ENCODE measurements around the gene ATP5PF. TPM values are rescaled to one million over a fixed set of nuclear protein-coding genes. Genes with fewer than 3 reads are reported as not detected.
A peak's percentile ranks its signal among the peaks of the same experiment; 100 is the strongest.
"Not testable (repeated sequence)": the region's sequence is repeated elsewhere in the genome, so short reads cannot be mapped to it uniquely, and the experiment has no call there.

The ATP5PF gene
- total RNA-seq, 2 donors from 2014 or later: 91.8 to 139 TPM

GRCh38 chr21:25710550-25710949, 24.2 kb downstream of the ATP5PF start:
- Histone ChIP-seq H3K27ac (no peak overlapping the region), H3K27me3 (replicated peaks; ENCODE audit: insufficient read depth) (no peaks in the 10 kb centered on the region), H3K9me3 (no peaks in the 10 kb centered on the region), H3K4me3 (no peak overlapping the region), H3K4me1 (replicated peaks) (no peaks in the 10 kb centered on the region), H3K36me3 (no peaks in the 10 kb centered on the region)
- TF ChIP-seq POLR2A (IDR thresholded peaks at IDR 0.05) (no peak), CTCF (IDR thresholded peaks at IDR 0.05) (no peak), POLR2AphosphoS5 (IDR thresholded peaks at IDR 0.05) (no peak)
- intact Hi-C loops (cut with DNase I): no loop called here
- DNase-seq (ENCODE audit: low spot score): no peak
- WGBS: 91% methylated on average over 5 of the region's 5 CpGs

- WGBS: 83% methylated on average over 5 of the region's 5 CpGs
- no peaks in the 10 kb centered on the region for H3K9me3 ChIP-seq
- no peak for DNase-seq (ENCODE audit: low spot score)
- H3K27ac ChIP-seq: no peak overlapping the region
- no peaks in the 10 kb centered on the region for H3K36me3 ChIP-seq
- H3K4me3 ChIP-seq: no peak overlapping the region
- no peaks in the 10 kb centered on the region for H3K27me3 ChIP-seq (replicated peaks; ENCODE audit: insufficient read depth)
- intact Hi-C loops (cut with DNase I): no loop called here
- H3K4me1 ChIP-seq (replicated peaks): no peaks in the 10 kb centered on the region
- TF ChIP-seq CTCF (IDR thresholded peaks at IDR 0.05) (no peak), POLR2A (IDR thresholded peaks at IDR 0.05) (no peak), POLR2AphosphoS5 (IDR thresholded peaks at IDR 0.05) (no peak)
Observed at GRCh38 chr21:25709684-25710265, 24.9 kb downstream of the ATP5PF start.

- intact Hi-C loops (cut with DNase I): loop anchor here (1.0 kb wide), 1 partner anchor 100 kb away; no protein-coding TSS in a partner anchor
- DNase-seq (ENCODE audit: low spot score): peak; percentile 36
Observed at GRCh38 chr21:25708467-25709065, 26.1 kb downstream of the ATP5PF start.

GRCh38 chr21:25701529-25701928, 33.2 kb downstream of the ATP5PF start:
- 59% methylated on average over 4 of the region's 4 CpGs for WGBS
- Histone ChIP-seq H3K27me3 (replicated peaks; ENCODE audit: insufficient read depth) (no peaks in the 10 kb centered on the region), H3K4me3 (no peak overlapping the region), H3K36me3 (no peaks in the 10 kb centered on the region), H3K4me1 (replicated peaks) (no peaks in the 10 kb centered on the region), H3K9me3 (no peaks in the 10 kb centered on the region), H3K27ac (no peak overlapping the region)
- TF ChIP-seq CTCF (IDR thresholded peaks at IDR 0.05): no peak
- no peak for DNase-seq (ENCODE audit: low spot score)
- intact Hi-C loops (cut with DNase I): no loop called here

More at GRCh38 chr21:25708467-25709065, 26.1 kb downstream of the ATP5PF start:
- WGBS: 58% methylated on average over 7 of the region's 7 CpGs
- Histone ChIP-seq H3K4me1 (replicated peaks) (no peaks in the 10 kb centered on the region), H3K36me3 (no peaks in the 10 kb centered on the region), H3K27ac (no peak overlapping the region), H3K4me3 (no peak overlapping the region), H3K9me3 (no peaks in the 10 kb centered on the region), H3K27me3 (replicated peaks; ENCODE audit: insufficient read depth) (no peaks in the 10 kb centered on the region)
- no peak for TF ChIP-seq POLR2AphosphoS5 (IDR thresholded peaks at IDR 0.05)
- peak; percentile 69 to 86 (median 78) for TF ChIP-seq CTCF (IDR thresholded peaks at IDR 0.05)
- no peak for TF ChIP-seq POLR2A (IDR thresholded peaks at IDR 0.05)

GRCh38 chr21:25700741-25701140, 34.0 kb downstream of the ATP5PF start:
- intact Hi-C loops (cut with DNase I): no loop called here
- no peak for TF ChIP-seq POLR2AphosphoS5 (IDR thresholded peaks at IDR 0.05)
- TF ChIP-seq POLR2A (IDR thresholded peaks at IDR 0.05): no peak
- no peak for TF ChIP-seq CTCF (IDR thresholded peaks at IDR 0.05)

GRCh38 chr21:25695461-25695860, 39.2 kb downstream of the ATP5PF start:
- DNase-seq (ENCODE audit: low spot score); H3K4me1 ChIP-seq (replicated peaks); H3K27ac ChIP-seq; H3K36me3 ChIP-seq; intact Hi-C loops (cut with DNase I); H3K27me3 ChIP-seq (replicated peaks; ENCODE audit: insufficient read depth); H3K9me3 ChIP-seq; H3K4me3 ChIP-seq: not testable (repeated sequence)
- WGBS: 91% methylated on average over 29 of the region's 36 CpGs

More at GRCh38 chr21:25700741-25701140, 34.0 kb downstream of the ATP5PF start:
- DNase-seq (ENCODE audit: low spot score): no peak
- Histone ChIP-seq H3K36me3 (no peaks in the 10 kb centered on the region), H3K4me3 (no peak overlapping the region), H3K4me1 (replicated peaks) (no peaks in the 10 kb centered on the region), H3K27ac (no peak overlapping the region), H3K27me3 (replicated peaks; ENCODE audit: insufficient read depth) (no peaks in the 10 kb centered on the region), H3K9me3 (no peaks in the 10 kb centered on the region)
- 84% methylated on average over 1 of the region's 1 CpG for WGBS
